ENCODE measurements around the gene TRIM26. TPM values are rescaled to one million over a fixed set of nuclear protein-coding genes. Genes with fewer than 3 reads are reported as not detected.

Gene TRIM26
- total and polyA plus RNA-seq, 2 donors (not counting 3 experiments of a cell fraction or from before 2014, with no cell fraction given): 30.4 to 34.5 TPM

GRCh38 chr6:30194797-30195690 lies 18.2 kb downstream of the TRIM26 start:
- Histone ChIP-seq H3K27me3 (ENCODE audit: control insufficient read depth in 2 of 2, insufficient read depth in 2 of 2, low read length in 2 of 2) (no peaks in the 10 kb centered on the region), H2AFZ (ENCODE audit: low read depth, low read length) (no peak overlapping the region), H3K4me2 (ENCODE audit: insufficient read depth, low read length) (no peak overlapping the region), H3K4me3 (replicated peaks in 1 of 3; ENCODE audit: insufficient read depth in 1 of 3, low read depth in 1 of 3, low read length in 3 of 3) (no peak overlapping the region), H3K4me1 (ENCODE audit: control insufficient read depth, extremely low read depth, insufficient read depth, low read length) (no peaks in the 10 kb centered on the region), H4K20me1 (replicated peaks; ENCODE audit: control insufficient read depth, extremely low read depth, insufficient read depth, low read length) (no peaks in the 10 kb centered on the region), H3K36me3 (ENCODE audit: control insufficient read depth in 2 of 2, extremely low read depth in 1 of 2, insufficient read depth in 2 of 2, low read length in 2 of 2) (peaks cover 9 to 28% of the 10 kb centered on the region in 2 experiments), H3K9me1 (replicated peaks; ENCODE audit: control insufficient read depth, extremely low read depth, insufficient read depth, low read length) (no peaks in the 10 kb centered on the region), H3K9me3 (replicated peaks; ENCODE audit: control insufficient read depth, insufficient read depth, low read length) (no peaks in the 10 kb centered on the region), H3K9ac (replicated peaks; ENCODE audit: extremely low read depth, insufficient read depth, low read length) (no peak overlapping the region), H3K79me2 (ENCODE audit: control insufficient read depth, insufficient read depth, low read length) (no peaks in the 10 kb centered on the region), H3K27ac (ENCODE audit: insufficient read depth, low read depth, low read length) (no peak overlapping the region)
- ChIA-PET POLR2A (no interaction called here), CTCF (interaction anchor here (1.2 to 1.3 kb wide), 2 partner anchors 21 to 92 kb away, joined by 3 to 4 read pairs; no protein-coding TSS in a partner anchor)
- no TSS peak for BruUV-seq (replicated peaks)
- FAIRE-seq: no peak
- TF ChIP-seq FOS (IDR thresholded peaks at IDR 0.05; ENCODE audit: borderline replicate concordance, insufficient read depth, low read length) (no peak), JUN (IDR thresholded peaks at IDR 0.05; ENCODE audit: borderline replicate concordance, insufficient read depth, insufficient read length, low read depth) (no peak), EZH2 (IDR thresholded peaks at IDR 0.05; ENCODE audit: borderline replicate concordance, low read depth, low read length, severe bottlenecking) (no peak), MYC (IDR thresholded peaks at IDR 0.05; ENCODE audit: low read depth, low read length) (no peak), GATA2 (IDR thresholded peaks at IDR 0.05; ENCODE audit: insufficient read depth, insufficient read length, low read depth, low read length) (no peak), POLR2A (IDR thresholded peaks at IDR 0.05; ENCODE audit: low read depth, low read length) (no peak), POLR2AphosphoS5 (IDR thresholded peaks at IDR 0.05; ENCODE audit: insufficient read depth, low read depth, low read length) (no peak)
- TF ChIP-seq, protein P1, sequence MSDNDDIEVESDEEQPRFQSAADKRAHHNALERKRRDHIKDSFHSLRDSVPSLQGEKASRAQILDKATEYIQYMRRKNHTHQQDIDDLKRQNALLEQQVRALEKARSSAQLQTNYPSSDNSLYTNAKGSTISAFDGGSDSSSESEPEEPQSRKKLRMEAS (IDR thresholded peaks at IDR 0.05; ENCODE audit: insufficient read depth, insufficient read length): no peak
- TF ChIP-seq, protein P2, sequence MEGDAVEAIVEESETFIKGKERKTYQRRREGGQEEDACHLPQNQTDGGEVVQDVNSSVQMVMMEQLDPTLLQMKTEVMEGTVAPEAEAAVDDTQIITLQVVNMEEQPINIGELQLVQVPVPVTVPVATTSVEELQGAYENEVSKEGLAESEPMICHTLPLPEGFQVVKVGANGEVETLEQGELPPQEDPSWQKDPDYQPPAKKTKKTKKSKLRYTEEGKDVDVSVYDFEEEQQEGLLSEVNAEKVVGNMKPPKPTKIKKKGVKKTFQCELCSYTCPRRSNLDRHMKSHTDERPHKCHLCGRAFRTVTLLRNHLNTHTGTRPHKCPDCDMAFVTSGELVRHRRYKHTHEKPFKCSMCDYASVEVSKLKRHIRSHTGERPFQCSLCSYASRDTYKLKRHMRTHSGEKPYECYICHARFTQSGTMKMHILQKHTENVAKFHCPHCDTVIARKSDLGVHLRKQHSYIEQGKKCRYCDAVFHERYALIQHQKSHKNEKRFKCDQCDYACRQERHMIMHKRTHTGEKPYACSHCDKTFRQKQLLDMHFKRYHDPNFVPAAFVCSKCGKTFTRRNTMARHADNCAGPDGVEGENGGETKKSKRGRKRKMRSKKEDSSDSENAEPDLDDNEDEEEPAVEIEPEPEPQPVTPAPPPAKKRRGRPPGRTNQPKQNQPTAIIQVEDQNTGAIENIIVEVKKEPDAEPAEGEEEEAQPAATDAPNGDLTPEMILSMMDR (IDR thresholded peaks at IDR 0.05; ENCODE audit: extremely low read depth in 1 of 2, insufficient read depth in 1 of 2, low read depth in 1 of 2, low read length in 2 of 2): no peak
- intact Hi-C loops (cut with micrococcal nuclease) (no loop called here), dilution Hi-C loops (cut with MboI; ENCODE audit: extremely low pct_ligation_motif_present, low sequenced_read_pairs) (no loop called here)
- DNase-seq (ENCODE audit: low read depth, low spot score): no peak
